ENCODE results near the gene CPED1. TPM values are rescaled to one million over a fixed set of nuclear protein-coding genes. Genes with fewer than 3 reads are reported as not detected.

The CPED1 gene
- total and polyA plus RNA-seq, 2 donors (not counting 1 experiment from before 2014, with no cell fraction given): 70.2 to 196 TPM

DNA sequence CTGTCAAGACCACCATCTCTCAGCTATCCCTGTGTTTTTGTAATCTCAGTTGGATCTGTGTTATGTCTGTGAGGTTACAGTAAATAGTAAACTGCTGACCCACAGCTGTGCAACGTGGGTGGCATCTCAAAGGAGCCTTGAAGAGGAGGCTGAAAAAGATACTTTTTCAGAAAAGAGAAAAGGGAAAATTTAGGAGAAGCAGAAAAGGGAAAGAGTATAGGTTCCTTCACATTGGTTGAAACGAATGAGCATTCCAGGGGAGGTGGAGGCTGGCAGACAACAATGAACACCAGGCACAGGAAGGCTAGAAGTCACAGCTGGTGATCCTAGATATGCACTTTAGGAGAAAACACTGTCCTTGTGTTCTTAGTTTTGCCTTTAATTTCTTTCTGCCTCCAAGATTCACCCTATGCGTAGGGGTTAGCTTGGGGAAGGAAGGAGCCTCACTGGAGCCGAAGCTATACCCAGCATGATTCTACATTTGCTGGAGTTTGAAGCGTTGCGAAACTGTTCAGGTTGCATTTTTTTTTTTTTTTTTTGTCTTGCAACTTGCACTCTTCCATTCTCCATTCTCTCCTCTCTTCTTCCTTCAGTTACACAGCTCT lies 18.3 kb downstream of the CPED1 start:
- Histone ChIP-seq H4K20me1 (ENCODE audit: control insufficient read depth, extremely low read depth, insufficient read depth, low read length) (no peaks in the 10 kb centered on the region), H3K9me3 (ENCODE audit: control insufficient read depth, insufficient read depth, low read depth, low read length) (no peaks in the 10 kb centered on the region), H3K4me3 (replicated peaks in 1 of 4; ENCODE audit: control extremely low read depth in 1 of 4, insufficient read depth in 1 of 4, low read depth in 3 of 4, low read length in 4 of 4) (no peak overlapping the region), H3K79me2 (ENCODE audit: control insufficient read depth, insufficient read depth, low read length) (peaks cover 64% of the 10 kb centered on the region), H2AFZ (ENCODE audit: low read length) (no peak overlapping the region), H3K4me2 (ENCODE audit: extremely low read depth, insufficient read depth, low read length) (peak overlapping the region; percentile 46), H3K36me3 (ENCODE audit: control insufficient read depth, insufficient read depth, low read length) (no peaks in the 10 kb centered on the region), H3K9ac (ENCODE audit: insufficient read depth, low read length) (no peak overlapping the region), H3K27ac (ENCODE audit: insufficient read depth, low read length) (no peak overlapping the region), H3K27me3 (ENCODE audit: control insufficient read depth, insufficient read depth, low read length) (no peaks in the 10 kb centered on the region), H3K4me1 (ENCODE audit: control insufficient read depth, extremely low read depth, insufficient read depth, low read length) (peaks cover 15% of the 10 kb centered on the region)
- TF ChIP-seq, protein P1, sequence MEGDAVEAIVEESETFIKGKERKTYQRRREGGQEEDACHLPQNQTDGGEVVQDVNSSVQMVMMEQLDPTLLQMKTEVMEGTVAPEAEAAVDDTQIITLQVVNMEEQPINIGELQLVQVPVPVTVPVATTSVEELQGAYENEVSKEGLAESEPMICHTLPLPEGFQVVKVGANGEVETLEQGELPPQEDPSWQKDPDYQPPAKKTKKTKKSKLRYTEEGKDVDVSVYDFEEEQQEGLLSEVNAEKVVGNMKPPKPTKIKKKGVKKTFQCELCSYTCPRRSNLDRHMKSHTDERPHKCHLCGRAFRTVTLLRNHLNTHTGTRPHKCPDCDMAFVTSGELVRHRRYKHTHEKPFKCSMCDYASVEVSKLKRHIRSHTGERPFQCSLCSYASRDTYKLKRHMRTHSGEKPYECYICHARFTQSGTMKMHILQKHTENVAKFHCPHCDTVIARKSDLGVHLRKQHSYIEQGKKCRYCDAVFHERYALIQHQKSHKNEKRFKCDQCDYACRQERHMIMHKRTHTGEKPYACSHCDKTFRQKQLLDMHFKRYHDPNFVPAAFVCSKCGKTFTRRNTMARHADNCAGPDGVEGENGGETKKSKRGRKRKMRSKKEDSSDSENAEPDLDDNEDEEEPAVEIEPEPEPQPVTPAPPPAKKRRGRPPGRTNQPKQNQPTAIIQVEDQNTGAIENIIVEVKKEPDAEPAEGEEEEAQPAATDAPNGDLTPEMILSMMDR (conservative IDR thresholded peaks at IDR 0.05 in 1 of 2, IDR thresholded peaks at IDR 0.05 in 1 of 2; ENCODE audit: low read depth in 1 of 2, low read length in 2 of 2): no peak
- no peak for TF ChIP-seq EZH2 (IDR thresholded peaks at IDR 0.05; ENCODE audit: low read length, missing control alignments)
- peak in 1 of 2 donors; percentile 30 for DNase-seq (ENCODE audit: low read depth in 2 of 2)

DNA sequence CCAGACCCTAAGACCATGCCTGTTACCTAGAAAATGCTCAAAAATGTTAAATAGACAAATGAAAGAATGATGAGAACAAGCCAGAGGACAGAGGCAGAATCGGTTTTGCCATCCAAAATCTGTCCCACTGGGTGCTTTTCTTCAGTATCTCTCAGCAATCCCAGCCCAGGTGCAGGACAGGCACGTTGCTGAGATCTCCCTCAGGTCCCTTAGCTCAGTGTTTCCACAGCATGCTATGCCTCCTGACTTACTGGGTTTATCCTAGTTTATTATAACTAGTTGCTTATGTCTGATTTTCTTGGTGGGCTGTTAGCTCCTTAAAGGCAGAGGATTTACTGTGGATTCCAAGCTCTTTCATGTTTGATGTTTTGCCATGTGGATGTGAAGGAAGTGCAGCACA lies 20.3 kb downstream of the CPED1 start:
- H3K9ac ChIP-seq (ENCODE audit: insufficient read depth, low read length): no peak overlapping the region
- DNase-seq (ENCODE audit: low read depth in 2 of 2): no peak
- H3K9me3 ChIP-seq (ENCODE audit: control insufficient read depth, insufficient read depth, low read depth, low read length): no peaks in the 10 kb centered on the region
- TF ChIP-seq EZH2 (IDR thresholded peaks at IDR 0.05; ENCODE audit: low read length, missing control alignments): no peak
- TF ChIP-seq, protein P1 (conservative IDR thresholded peaks at IDR 0.05 in 1 of 2, IDR thresholded peaks at IDR 0.05 in 1 of 2; ENCODE audit: low read depth in 1 of 2, low read length in 2 of 2): no peak
- no peak overlapping the region for H3K27ac ChIP-seq (ENCODE audit: insufficient read depth, low read length)
- no peak overlapping the region for H3K4me2 ChIP-seq (ENCODE audit: extremely low read depth, insufficient read depth, low read length)
- H3K4me1 ChIP-seq (ENCODE audit: control insufficient read depth, extremely low read depth, insufficient read depth, low read length): peaks cover 7% of the 10 kb centered on the region
- no peaks in the 10 kb centered on the region for H4K20me1 ChIP-seq (ENCODE audit: control insufficient read depth, extremely low read depth, insufficient read depth, low read length)
- H3K27me3 ChIP-seq (ENCODE audit: control insufficient read depth, insufficient read depth, low read length): no peaks in the 10 kb centered on the region
- H3K79me2 ChIP-seq (ENCODE audit: control insufficient read depth, insufficient read depth, low read length): peaks cover 71% of the 10 kb centered on the region
- no peaks in the 10 kb centered on the region for H3K36me3 ChIP-seq (ENCODE audit: control insufficient read depth, insufficient read depth, low read length)
- H3K4me3 ChIP-seq (replicated peaks in 1 of 4; ENCODE audit: control extremely low read depth in 1 of 4, insufficient read depth in 1 of 4, low read depth in 3 of 4, low read length in 4 of 4): no peak overlapping the region
- no peak overlapping the region for H2AFZ ChIP-seq (ENCODE audit: low read length)

DNA sequence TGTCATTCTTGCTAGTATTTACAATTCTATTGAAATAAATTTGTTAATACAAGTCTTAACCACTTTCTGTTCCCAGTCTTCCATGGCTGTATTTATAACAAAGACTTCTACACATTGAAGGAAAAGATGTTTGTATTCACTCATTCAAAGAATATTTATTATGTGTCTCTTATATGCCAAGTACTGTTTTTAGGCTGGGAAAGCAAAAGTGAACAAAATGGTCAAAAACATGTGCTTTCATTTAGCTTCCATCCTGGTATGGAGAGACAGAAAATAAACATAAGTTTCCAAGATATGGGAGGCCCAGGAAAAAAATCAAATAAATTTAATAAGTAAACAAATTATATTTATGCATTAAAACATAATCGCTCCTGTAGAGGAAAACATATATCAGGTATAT lies 22.9 kb downstream of the CPED1 start:
- H3K9me3 ChIP-seq (ENCODE audit: control insufficient read depth, insufficient read depth, low read depth, low read length): no peaks in the 10 kb centered on the region
- H4K20me1 ChIP-seq (ENCODE audit: control insufficient read depth, extremely low read depth, insufficient read depth, low read length): no peaks in the 10 kb centered on the region
- H3K27ac ChIP-seq (ENCODE audit: insufficient read depth, low read length): no peak overlapping the region
- peaks cover 5% of the 10 kb centered on the region for H3K4me1 ChIP-seq (ENCODE audit: control insufficient read depth, extremely low read depth, insufficient read depth, low read length)
- no peaks in the 10 kb centered on the region for H3K27me3 ChIP-seq (ENCODE audit: control insufficient read depth, insufficient read depth, low read length)
- no peak overlapping the region for H3K4me3 ChIP-seq (replicated peaks in 1 of 4; ENCODE audit: control extremely low read depth in 1 of 4, insufficient read depth in 1 of 4, low read depth in 3 of 4, low read length in 4 of 4)
- TF ChIP-seq, protein P1 (conservative IDR thresholded peaks at IDR 0.05 in 1 of 2, IDR thresholded peaks at IDR 0.05 in 1 of 2; ENCODE audit: low read depth in 1 of 2, low read length in 2 of 2): no peak
- no peak for TF ChIP-seq EZH2 (IDR thresholded peaks at IDR 0.05; ENCODE audit: low read length, missing control alignments)
- H3K79me2 ChIP-seq (ENCODE audit: control insufficient read depth, insufficient read depth, low read length): peaks cover 59% of the 10 kb centered on the region
- H3K4me2 ChIP-seq (ENCODE audit: extremely low read depth, insufficient read depth, low read length): no peak overlapping the region
- H3K9ac ChIP-seq (ENCODE audit: insufficient read depth, low read length): no peak overlapping the region
- peak in 1 of 2 donors; percentile 58 for DNase-seq (ENCODE audit: low read depth in 2 of 2)
- H3K36me3 ChIP-seq (ENCODE audit: control insufficient read depth, insufficient read depth, low read length): no peaks in the 10 kb centered on the region
- H2AFZ ChIP-seq (ENCODE audit: low read length): no peak overlapping the region

Measured in fibroblast of lung (primary cell).